HepG2 (cell line): ENCODE data around the gene RABGEF1. TPM values are rescaled to one million over a fixed set of nuclear protein-coding genes. Genes with fewer than 3 reads are reported as not detected.
A peak's percentile ranks its signal among the peaks of the same experiment; 100 is the strongest.

Source experiments
- ATF3 ChIP-seq: sonication (generic); formaldehyde crosslinking; IDR thresholded peaks from 2 replicates; pipeline ENCODE4 v1.4.0; 2020; ENCODE audit warnings: missing genetic modification reagents
- CCAR2 ChIP-seq: fragments of 200-400 bp; formaldehyde crosslinking; optimal IDR thresholded peaks from 2 replicates; pipeline ENCODE3; 2018; ENCODE audit warnings: low read depth, mild to moderate bottlenecking, low read length, moderate library complexity
- ELF3 ChIP-seq: IDR thresholded peaks from 2 replicates; pipeline ENCODE4 v1.6.1; 2016; ENCODE audit warnings: missing genetic modification reagents, missing compliant biosample characterization
- FOXA1 ChIP-seq, 2 experiments: fragments of 450-650 bp in 1 of 2; sonication (generic) in 1 of 2; formaldehyde crosslinking in 1 of 2; IDR thresholded peaks; 2 replicates each; pipeline versions ENCODE4 v1.4.0 to v1.6.1; 2016 to 2020; ENCODE audit warnings: missing genetic modification reagents in 1 of 2
- GFI1 ChIP-seq: sonication (generic); formaldehyde crosslinking; IDR thresholded peaks from 2 replicates; pipeline ENCODE4 v1.5.0; 2020; ENCODE audit warnings: missing genetic modification reagents, mild to moderate bottlenecking, borderline replicate concordance
- HDAC6 ChIP-seq: fragments of 200-600 bp; sonication (generic); IDR thresholded peaks from 2 replicates; pipeline ENCODE4 v1.7.0; 2017; ENCODE audit warnings: mild to moderate bottlenecking, antibody characterized with exemption, low read length, low read depth
- KDM3A ChIP-seq: IDR thresholded peaks from 2 replicates; pipeline ENCODE4 v1.6.1; 2018; ENCODE audit warnings: low read depth, missing compliant biosample characterization
- MIER3 ChIP-seq: IDR thresholded peaks from 2 replicates; pipeline ENCODE4 v1.6.1; 2016; ENCODE audit warnings: missing compliant biosample characterization, borderline replicate concordance
- NFKBIZ ChIP-seq: IDR thresholded peaks from 2 replicates; pipeline ENCODE4 v1.6.1; 2018; ENCODE audit warnings: missing genetic modification reagents, missing compliant biosample characterization
- NPAS2 ChIP-seq: sonication (generic); formaldehyde crosslinking; IDR thresholded peaks from 2 replicates; pipeline ENCODE4 v1.8.0; 2022; ENCODE audit warnings: mild to moderate bottlenecking, missing genetic modification reagents, borderline replicate concordance
- PHB2 ChIP-seq: fragments of 450-650 bp; IDR thresholded peaks from 2 replicates; pipeline ENCODE4 v1.6.1; 2018; ENCODE audit not compliant: partially characterized antibody
- RAD51 ChIP-seq: fragments of 450-650 bp; IDR thresholded peaks from 2 replicates; pipeline ENCODE4 v1.6.1; 2016; ENCODE audit warnings: borderline replicate concordance
- SIX4 ChIP-seq: sonication (generic); formaldehyde crosslinking; IDR thresholded peaks from 2 replicates; pipeline ENCODE4 v1.4.0; 2020; ENCODE audit warnings: missing genetic modification reagents
- SP5 ChIP-seq: IDR thresholded peaks from 2 replicates; pipeline ENCODE4 v1.6.1; 2016; ENCODE audit warnings: low read depth, borderline replicate concordance
- SPEN ChIP-seq: sonication (generic); formaldehyde crosslinking; IDR thresholded peaks from 2 replicates; pipeline ENCODE4 v1.5.1; 2020; ENCODE audit warnings: low read depth, mild to moderate bottlenecking, missing genetic modification reagents
- STAT5B ChIP-seq: sonication (generic); formaldehyde crosslinking; IDR thresholded peaks from 2 replicates; pipeline ENCODE4 v1.4.0; 2020; ENCODE audit warnings: missing genetic modification reagents
- TOE1 ChIP-seq: sonication (generic); formaldehyde crosslinking; IDR thresholded peaks from 2 replicates; pipeline ENCODE4 v1.4.0; 2020; ENCODE audit warnings: mild to moderate bottlenecking, missing genetic modification reagents
- TRIM22 ChIP-seq: fragments of 450-650 bp; IDR thresholded peaks from 2 replicates; pipeline ENCODE4 v1.6.1; 2017
- ZBTB1 ChIP-seq: sonication (generic); formaldehyde crosslinking; IDR thresholded peaks from 2 replicates; pipeline ENCODE4 v1.4.0; 2020; ENCODE audit warnings: missing genetic modification reagents, borderline replicate concordance
- ZFP36L2 ChIP-seq: sonication (generic); formaldehyde crosslinking; IDR thresholded peaks from 2 replicates; pipeline ENCODE4 v1.4.0; 2020; ENCODE audit warnings: missing genetic modification reagents
- ZNF160 ChIP-seq: sonication (generic); formaldehyde crosslinking; IDR thresholded peaks from 2 replicates; pipeline ENCODE4 v1.8.0; 2022; ENCODE audit warnings: mild to moderate bottlenecking, inconsistent platforms, missing genetic modification reagents
- ZNF251 ChIP-seq: sonication (generic); formaldehyde crosslinking; IDR thresholded peaks from 2 replicates; pipeline ENCODE4 v1.9.0; 2021; ENCODE audit warnings: mild to moderate bottlenecking, missing genetic modification reagents
- ZNF263 ChIP-seq: sonication (generic); formaldehyde crosslinking; IDR thresholded peaks from 2 replicates; pipeline ENCODE4 v1.4.0; 2020; ENCODE audit warnings: missing genetic modification reagents
- ZNF264 ChIP-seq: sonication (generic); formaldehyde crosslinking; IDR thresholded peaks from 2 replicates; pipeline ENCODE4 v1.4.0; 2020; ENCODE audit warnings: missing genetic modification reagents
- ZNF430 ChIP-seq: sonication (generic); formaldehyde crosslinking; IDR thresholded peaks from 2 replicates; pipeline ENCODE4 v1.9.0; 2021; ENCODE audit warnings: mild to moderate bottlenecking, missing genetic modification reagents
- ZNF503 ChIP-seq: sonication (generic); formaldehyde crosslinking; IDR thresholded peaks from 2 replicates; pipeline ENCODE4 v1.4.0; 2020; ENCODE audit warnings: missing genetic modification reagents
- ZNF549 ChIP-seq: sonication (generic); formaldehyde crosslinking; IDR thresholded peaks from 2 replicates; pipeline ENCODE4 v1.5.0; 2020; ENCODE audit warnings: missing genetic modification reagents
- ZNF616 ChIP-seq: sonication (generic); formaldehyde crosslinking; IDR thresholded peaks from 2 replicates; pipeline ENCODE4 v1.5.0; 2020; ENCODE audit warnings: low read depth, mild to moderate bottlenecking, missing genetic modification reagents
- ZNF766 ChIP-seq: sonication (generic); formaldehyde crosslinking; IDR thresholded peaks from 2 replicates; pipeline ENCODE4 v1.5.0; 2020; ENCODE audit warnings: missing genetic modification reagents, borderline replicate concordance
- ZNF792 ChIP-seq: IDR thresholded peaks from 2 replicates; pipeline ENCODE4 v1.6.1; 2016
- polyA plus RNA-seq, 8 experiments: library from polyadenylated mRNA; depleted of rRNA in 3 of 8; stranded (reverse) in 7 of 8; unstranded in 1 of 8; fragments of >200 nt; fragmentation: Illumina TruSeq in 4 of 8; extraction: Trizol in 4 of 8; gene quantifications; 2 replicates each; pipeline versions ENCODE4 v1.2.1 to v1.2.3, GENCODE V29; 2011 to 2016; ENCODE audit warnings: low read depth in 4 of 8, missing spikeins in 1 of 8, mixed read lengths in 1 of 8; ENCODE audit not compliant: insufficient read depth in 1 of 8
- total RNA-seq, 5 experiments: library from RNA; depleted of rRNA; stranded (reverse); fragments of >200 nt; fragmentation: Illumina TruSeq; extraction: Trizol; gene quantifications; 2 replicates each; pipeline ENCODE4 v1.2.3, GENCODE V29; 2016; ENCODE audit warnings: low read depth in 1 of 5

The RABGEF1 gene
- total and polyA plus RNA-seq, 2 of the 13 experiments (the other 11 are each of a cell fraction or from before 2014, with no cell fraction given): 22.7 to 35.3 TPM

DNA sequence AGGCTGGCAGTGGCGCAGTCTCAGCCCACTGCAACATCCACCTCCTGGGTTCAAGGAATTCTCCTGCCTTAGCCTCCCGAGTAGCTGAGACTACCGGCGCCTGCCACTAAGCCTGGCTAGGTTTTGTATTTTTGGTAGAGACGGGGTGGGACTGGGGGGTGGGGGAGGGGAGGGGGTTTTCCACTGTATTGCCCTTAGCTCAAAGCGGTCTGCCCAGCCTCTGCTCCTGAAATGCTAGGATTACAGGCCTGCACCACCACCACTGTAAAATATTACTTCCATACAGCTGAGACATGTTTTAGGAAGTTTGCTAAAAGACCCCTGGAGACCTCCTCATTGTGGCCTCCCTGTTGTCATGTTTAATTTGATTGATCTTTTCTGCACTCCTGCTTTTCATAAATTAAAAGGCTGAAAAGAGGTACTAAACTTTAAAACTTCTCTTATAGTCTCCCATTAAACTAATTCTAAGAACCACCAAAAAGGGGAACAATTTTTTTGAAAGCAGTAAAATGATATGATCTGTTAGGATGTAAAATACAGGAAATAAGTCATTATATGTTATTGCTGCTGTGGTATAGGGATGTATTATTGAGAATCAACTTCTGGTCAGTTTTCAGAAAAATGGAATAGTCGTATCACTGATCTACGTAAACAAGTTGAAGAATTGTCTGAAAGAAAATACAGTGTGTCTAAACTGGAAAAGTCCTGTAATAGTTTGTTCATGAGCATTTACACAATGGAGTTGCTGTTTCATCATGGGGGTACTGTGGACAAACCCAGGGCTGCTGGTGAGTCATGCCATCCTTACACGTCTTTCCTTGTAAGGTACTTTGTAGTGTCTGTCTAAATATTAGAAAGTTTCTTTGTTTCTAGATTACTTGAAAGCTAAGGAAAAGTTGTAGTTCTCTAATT, 107.6 kb downstream of the RABGEF1 start (continued):
- no peak for TF ChIP-seq PHB2
- no peak for TF ChIP-seq ZNF792
- TF ChIP-seq ZNF766 (CRISPR knock-in tag): no peak
- TF ChIP-seq FOXA1 (IDR thresholded peaks at IDR 0.05): no peak
- TF ChIP-seq FOXA1 (CRISPR knock-in tag; IDR thresholded peaks at IDR 0.05): 0 out of 2 replicates have a peak, but pooled peaks have one; percentile 33
- TF ChIP-seq SPEN: no peak
- TF ChIP-seq ZNF264 (CRISPR knock-in tag): no peak
- no peak for TF ChIP-seq ZBTB1 (CRISPR knock-in tag)
- TF ChIP-seq ZNF251: no peak
- TF ChIP-seq ZNF160 (CRISPR knock-in tag): no peak
- TF ChIP-seq MIER3 (CRISPR knock-in tag): no peak
- no peak for TF ChIP-seq NFKBIZ (CRISPR knock-in tag)
- TF ChIP-seq GFI1 (CRISPR knock-in tag): no peak
- no peak for TF ChIP-seq ZNF549
- TF ChIP-seq SP5 (CRISPR knock-in tag): no peak
- TF ChIP-seq KDM3A (CRISPR knock-in tag): no peak
- no peak for TF ChIP-seq NPAS2 (CRISPR knock-in tag)
- TF ChIP-seq ATF3 (CRISPR knock-in tag): peak; percentile 65
- TF ChIP-seq TOE1 (CRISPR knock-in tag): no peak
- no peak for TF ChIP-seq ZFP36L2
- TF ChIP-seq HDAC6: no peak
- TF ChIP-seq ZNF430: no peak
- no peak for TF ChIP-seq ZNF503 (CRISPR knock-in tag)
- no peak for TF ChIP-seq CCAR2
- no peak for TF ChIP-seq ZNF263 (CRISPR knock-in tag)
- no peak for TF ChIP-seq ZNF616 (CRISPR knock-in tag)
- TF ChIP-seq SIX4 (CRISPR knock-in tag): no peak
- no peak for TF ChIP-seq STAT5B (CRISPR knock-in tag)
- TF ChIP-seq TRIM22: no peak
- no peak for TF ChIP-seq ELF3
- TF ChIP-seq RAD51: no peak
